Kidney (tissue), 14 donors: ENCODE data around the gene CHRNA1. TPM values are rescaled to one million over a fixed set of nuclear protein-coding genes. Genes with fewer than 3 reads are reported as not detected.

Experiments used
- DNase-seq, 5 donors: peaks; one replicate each; pipeline ENCODE4 v3.0.0-alpha.2; 2013 to 2020
- FAIRE-seq: peaks from 2 replicates; lab custom pipeline; 2012; peaks lifted over from hg19 to GRCh38; lab: Jason Lieb, UNC
- H3K27ac ChIP-seq, 2 donors: one replicate each; pipeline ENCODE4 v1.7.0; 2013; ENCODE audit warnings: low read depth in 2 of 2, low read length in 2 of 2, inconsistent platforms in 1 of 2
- H3K27me3 ChIP-seq: one replicate; pipeline ENCODE4 v1.7.1; 2013; ENCODE audit warnings: low read length, inconsistent platforms; ENCODE audit not compliant: control insufficient read depth, insufficient read depth
- H3K36me3 ChIP-seq, 3 donors: one replicate each; pipeline versions ENCODE4 v1.7.0 to v1.7.1; 2013; ENCODE audit warnings: low read length in 3 of 3, control low read depth in 1 of 3, inconsistent platforms in 1 of 3; ENCODE audit not compliant: insufficient read depth in 3 of 3, control insufficient read depth in 2 of 3
- H3K4me1 ChIP-seq, 3 donors: one replicate each; pipeline versions ENCODE4 v1.7.0 to v1.7.1; 2013; ENCODE audit warnings: low read length in 3 of 3, inconsistent platforms in 1 of 3, low read depth in 1 of 3; ENCODE audit not compliant: control insufficient read depth in 2 of 3, insufficient read depth in 2 of 3
- H3K4me3 ChIP-seq, 3 donors: one replicate each; pipeline versions ENCODE4 v1.7.0 to v1.8.1; 2013; ENCODE audit warnings: low read length in 3 of 3, control low read depth in 1 of 3, inconsistent platforms in 1 of 3
- H3K9ac ChIP-seq, 3 donors: one replicate each; pipeline versions ENCODE4 v1.7.0 to v1.7.1; 2013; ENCODE audit warnings: low read length in 3 of 3, control low read depth in 1 of 3, inconsistent platforms in 1 of 3
- H3K9me3 ChIP-seq, 3 donors: one replicate each; pipeline versions ENCODE4 v1.7.0 to v1.7.1; 2013; ENCODE audit warnings: low read length in 3 of 3, control low read depth in 1 of 3, inconsistent platforms in 1 of 3; ENCODE audit not compliant: control insufficient read depth in 2 of 3, insufficient read depth in 1 of 3
- intact Hi-C: fragments of 100-400 bp; cut with DNase I; formaldehyde crosslinking; loops from one replicate; pipeline ENCODE4 v1.11.1; 2022
- polyA plus RNA-seq: library from polyadenylated mRNA; stranded (reverse); fragments of 350-450 nt; fragmentation: Illumina TruSeq; extraction: RNeasy Lipid Tissue Mini Kit (QIAGEN cat#74804); gene quantifications from one replicate; pipeline ENCODE4 v1.2.3, GENCODE V29; 2014; ENCODE audit warnings: low read depth, low replicate concordance; ENCODE audit not compliant: insufficient read depth
- total RNA-seq: library from RNA; stranded (reverse); fragmentation: NEBNext Ultra II Directional; extraction: Animal tissue kit (Norgen Biotek cat#: 25700); gene quantifications from one replicate; pipeline ENCODE4 v1.2.1, GENCODE V29; 2021
- TF ChIP-seq, protein P1 (sequence below): IDR thresholded peaks from 3 replicates; pipeline ENCODE4 v1.5.1; 2012; ENCODE audit warnings: mild to moderate bottlenecking, moderate library complexity, borderline replicate concordance; ENCODE audit not compliant: insufficient read depth; ENCODE audit errors: extremely low read depth
- donor health status: control.
- donor health status: control.
- donor health status: control.
- donor health status: control.
- donor health status: control.
- donor health status: DM: yes; HTN: yes; CAD: no.
- donor health status: Normal renal cell carcinoma (clear cell type).

Gene CHRNA1
- total and polyA plus RNA-seq, 2 donors from 2014 or later: not detected

DNA sequence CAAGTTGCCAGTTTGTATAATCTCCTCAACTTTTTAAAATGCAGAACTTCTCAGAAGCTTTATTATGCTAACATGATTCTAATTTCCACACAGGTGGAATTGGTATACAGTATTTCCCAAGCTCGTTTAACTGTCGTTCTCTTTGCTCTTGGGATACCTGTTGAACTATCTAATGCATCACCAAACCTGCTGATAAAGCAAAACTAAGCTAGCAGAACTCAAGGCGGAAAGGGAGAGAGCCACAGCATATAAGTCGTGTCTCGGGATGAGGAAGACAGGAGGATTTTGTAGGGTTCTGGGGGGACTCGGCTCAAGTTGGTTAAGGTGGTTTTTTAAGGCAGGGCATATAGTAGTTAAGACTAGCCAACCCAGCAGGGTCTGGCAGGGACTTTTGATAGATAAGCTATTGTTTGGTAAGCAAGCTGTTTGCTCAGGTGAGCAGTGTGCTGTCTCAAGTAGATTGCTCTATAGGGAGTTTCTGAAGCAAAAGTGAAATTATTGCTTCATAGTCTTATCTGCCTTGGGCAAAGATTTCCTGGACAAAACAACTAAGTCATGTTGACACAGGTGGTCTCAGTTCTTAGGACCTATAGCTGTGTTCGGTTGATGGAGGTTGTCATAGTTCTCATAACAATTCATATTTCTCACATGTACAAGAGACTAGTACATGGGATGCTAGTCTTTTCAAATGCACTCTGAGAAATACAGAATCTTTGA, 28.2 kb upstream of the CHRNA1 start:
- DNase-seq (no peak), FAIRE-seq (no peak)
- Histone ChIP-seq H3K4me3 (no peak overlapping the region), H3K27ac (no peak overlapping the region), H3K4me1 (no peaks in the 10 kb centered on the region), H3K9ac (no peak overlapping the region), H3K9me3 (no peaks in the 10 kb centered on the region), H3K36me3 (no peaks in the 10 kb centered on the region), H3K27me3 (no peaks in the 10 kb centered on the region)
- intact Hi-C loops: no loop called here
- TF ChIP-seq, protein P1, sequence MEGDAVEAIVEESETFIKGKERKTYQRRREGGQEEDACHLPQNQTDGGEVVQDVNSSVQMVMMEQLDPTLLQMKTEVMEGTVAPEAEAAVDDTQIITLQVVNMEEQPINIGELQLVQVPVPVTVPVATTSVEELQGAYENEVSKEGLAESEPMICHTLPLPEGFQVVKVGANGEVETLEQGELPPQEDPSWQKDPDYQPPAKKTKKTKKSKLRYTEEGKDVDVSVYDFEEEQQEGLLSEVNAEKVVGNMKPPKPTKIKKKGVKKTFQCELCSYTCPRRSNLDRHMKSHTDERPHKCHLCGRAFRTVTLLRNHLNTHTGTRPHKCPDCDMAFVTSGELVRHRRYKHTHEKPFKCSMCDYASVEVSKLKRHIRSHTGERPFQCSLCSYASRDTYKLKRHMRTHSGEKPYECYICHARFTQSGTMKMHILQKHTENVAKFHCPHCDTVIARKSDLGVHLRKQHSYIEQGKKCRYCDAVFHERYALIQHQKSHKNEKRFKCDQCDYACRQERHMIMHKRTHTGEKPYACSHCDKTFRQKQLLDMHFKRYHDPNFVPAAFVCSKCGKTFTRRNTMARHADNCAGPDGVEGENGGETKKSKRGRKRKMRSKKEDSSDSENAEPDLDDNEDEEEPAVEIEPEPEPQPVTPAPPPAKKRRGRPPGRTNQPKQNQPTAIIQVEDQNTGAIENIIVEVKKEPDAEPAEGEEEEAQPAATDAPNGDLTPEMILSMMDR: no peak

DNA sequence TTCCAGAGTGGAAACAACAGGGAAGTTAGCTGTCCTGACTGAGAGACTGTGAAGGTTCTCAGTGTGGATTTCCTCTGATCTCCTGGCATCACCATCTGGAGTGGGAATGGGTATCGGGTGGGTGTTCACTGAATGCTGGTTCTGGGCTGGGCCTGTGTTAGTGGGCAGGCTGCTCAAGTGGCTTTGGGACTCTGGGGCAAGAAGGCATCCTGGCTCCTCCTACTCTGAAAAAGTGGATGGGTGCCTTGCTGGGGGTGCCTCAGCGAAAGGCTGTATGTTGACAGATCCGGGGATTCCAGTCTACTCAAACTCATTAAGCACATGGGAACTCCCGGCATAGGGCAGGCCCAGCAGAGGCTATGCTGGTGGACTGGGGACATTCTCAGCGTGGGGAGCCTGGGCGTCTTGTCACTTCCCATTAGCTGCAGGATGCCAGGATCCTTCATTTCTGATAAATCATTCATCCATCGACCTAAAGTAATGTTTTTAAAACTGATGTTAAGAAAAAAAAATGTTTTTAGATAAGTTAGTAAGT, 27.5 kb upstream of the CHRNA1 start:
- H3K27me3 ChIP-seq: no peaks in the 10 kb centered on the region
- no peak overlapping the region for H3K4me3 ChIP-seq
- DNase-seq: no peak
- H3K4me1 ChIP-seq: no peaks in the 10 kb centered on the region
- H3K9ac ChIP-seq: no peak overlapping the region
- no peaks in the 10 kb centered on the region for H3K9me3 ChIP-seq
- FAIRE-seq: no peak
- intact Hi-C loops: no loop called here
- TF ChIP-seq, protein P1: no peak
- H3K36me3 ChIP-seq: no peaks in the 10 kb centered on the region
- H3K27ac ChIP-seq: no peak overlapping the region

DNA sequence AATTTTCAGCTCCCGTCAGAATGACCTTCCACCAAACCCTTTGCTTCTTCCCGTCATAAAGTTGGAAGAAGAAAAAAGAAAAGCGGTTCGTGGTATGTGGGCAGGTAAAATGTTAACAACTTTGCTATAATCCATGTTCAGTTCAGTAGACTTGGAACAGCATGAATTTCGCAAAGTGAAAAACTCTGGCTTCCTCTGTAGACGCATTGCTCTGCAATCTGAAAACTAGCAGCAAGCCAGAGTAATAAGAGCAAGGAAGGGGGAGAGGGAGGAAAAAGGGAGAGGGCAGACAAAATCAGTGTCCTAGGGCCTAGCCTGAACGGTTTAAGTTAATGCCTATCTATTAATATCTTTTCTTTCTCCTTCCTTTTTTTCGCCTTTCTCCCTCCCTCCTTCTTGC, 26.7 kb upstream of the CHRNA1 start:
- TF ChIP-seq, protein P1: no peak
- no peak for FAIRE-seq

DNA sequence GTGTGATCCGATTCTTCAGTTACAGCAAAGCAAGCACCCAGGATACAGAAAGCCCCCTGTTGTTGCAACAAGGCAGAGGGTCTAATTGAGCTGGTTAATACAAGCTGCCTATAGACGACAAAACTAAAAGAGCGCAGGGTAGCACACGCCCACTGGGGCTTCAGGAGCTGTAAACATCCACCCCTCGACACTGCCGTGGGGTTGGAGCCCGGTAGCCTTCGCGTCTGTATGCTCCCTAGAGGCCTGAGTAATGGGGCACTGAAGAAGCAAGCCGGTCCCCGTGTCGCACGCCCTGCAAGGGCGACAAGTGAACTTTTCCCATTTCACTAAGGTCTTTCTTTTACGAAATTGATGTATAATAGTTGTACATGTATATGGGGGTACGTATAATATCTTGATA, 24.7 kb upstream of the CHRNA1 start:
- Histone ChIP-seq H3K9me3 (no peaks in the 10 kb centered on the region), H3K36me3 (no peaks in the 10 kb centered on the region), H3K9ac (no peak overlapping the region), H3K27ac (no peak overlapping the region), H3K4me1 (no peaks in the 10 kb centered on the region), H3K27me3 (no peaks in the 10 kb centered on the region), H3K4me3 (no peak overlapping the region)
- DNase-seq (no peak), FAIRE-seq (no peak)
- TF ChIP-seq, protein P1: no peak
- intact Hi-C loops: no loop called here

More for the DNA sequence above, 26.7 kb upstream of the CHRNA1 start:
- H3K9me3 ChIP-seq: no peaks in the 10 kb centered on the region
- intact Hi-C loops: no loop called here
- H3K9ac ChIP-seq: no peak overlapping the region
- no peaks in the 10 kb centered on the region for H3K27me3 ChIP-seq
- H3K27ac ChIP-seq: no peak overlapping the region
- no peaks in the 10 kb centered on the region for H3K36me3 ChIP-seq
- no peaks in the 10 kb centered on the region for H3K4me1 ChIP-seq
- DNase-seq: no peak
- H3K4me3 ChIP-seq: no peak overlapping the region
